ENCODE data around the gene SLC22A4.

The SLC22A4 gene

GRCh38 chr5:132300577-132301343 lies 6.6 kb downstream of the SLC22A4 start:
- no peak for DNase-seq

GRCh38 chr5:132301344-132302271 lies 7.4 kb downstream of the SLC22A4 start:
- no peak for DNase-seq

GRCh38 chr5:132302413-132302812 lies 8.2 kb downstream of the SLC22A4 start:
- no peak for DNase-seq

- no peak for DNase-seq
Observed at GRCh38 chr5:132303589-132303988, 9.4 kb downstream of the SLC22A4 start.

- DNase-seq: no peak
Observed at GRCh38 chr5:132305420-132305819, 11.2 kb downstream of the SLC22A4 start.

- DNase-seq: no peak
Observed at GRCh38 chr5:132308701-132309100, 14.5 kb downstream of the SLC22A4 start.

GRCh38 chr5:132309679-132310078 lies 15.5 kb downstream of the SLC22A4 start:
- no peak for DNase-seq

- no peak for DNase-seq
Observed at GRCh38 chr5:132310141-132310834, 16.1 kb downstream of the SLC22A4 start.

GRCh38 chr5:132313366-132313765 lies 19.2 kb downstream of the SLC22A4 start:
- no peak for DNase-seq

- no peak for DNase-seq
Observed at GRCh38 chr5:132313961-132314432, 19.8 kb downstream of the SLC22A4 start.

- no peak for DNase-seq
Observed at GRCh38 chr5:132315529-132316067, 21.4 kb downstream of the SLC22A4 start.

GRCh38 chr5:132319975-132320374 lies 25.8 kb downstream of the SLC22A4 start:
- DNase-seq: no peak

- no peak for DNase-seq
Observed at GRCh38 chr5:132321109-132321721, 27.0 kb downstream of the SLC22A4 start.

GRCh38 chr5:132322266-132322665 lies 28.1 kb downstream of the SLC22A4 start:
- no peak for DNase-seq

GRCh38 chr5:132323202-132323601 lies 29.0 kb downstream of the SLC22A4 start:
- DNase-seq: no peak

GRCh38 chr5:132325691-132326090 lies 31.5 kb downstream of the SLC22A4 start:
- DNase-seq: no peak

- no peak for DNase-seq
Observed at GRCh38 chr5:132327252-132327955, 33.2 kb downstream of the SLC22A4 start.

GRCh38 chr5:132334812-132335211 lies 40.6 kb downstream of the SLC22A4 start:
- DNase-seq: no peak

GRCh38 chr5:132335402-132335801 lies 41.2 kb downstream of the SLC22A4 start:
- DNase-seq: no peak

GRCh38 chr5:132339502-132339901 lies 45.3 kb downstream of the SLC22A4 start:
- DNase-seq: no peak

- no peak for DNase-seq
Observed at GRCh38 chr5:132342291-132343180, 48.3 kb downstream of the SLC22A4 start.
